Mesenchymal stem cell (in vitro differentiated cells and primary cell): ENCODE results near the gene SSTR3.

Experiments used
- DNase-seq: peaks from one replicate; pipeline ENCODE4 v3.0.0-alpha.2; 2013
- H2AFZ ChIP-seq: one replicate; pipeline ENCODE4 v1.6.1; 2013; ENCODE audit warnings: low read depth, mild to moderate bottlenecking, control low read depth, inconsistent platforms, low read length, moderate library complexity
- H2AK5ac ChIP-seq: 2 replicates; pipeline ENCODE4 v1.6.1; 2013; ENCODE audit warnings: low read length, moderate library complexity, mild to moderate bottlenecking, inconsistent platforms; ENCODE audit not compliant: severe bottlenecking
- H2BK120ac ChIP-seq: one replicate; pipeline ENCODE4 v1.6.1; 2013; ENCODE audit warnings: low read depth, mild to moderate bottlenecking, inconsistent platforms, low read length, moderate library complexity
- H2BK12ac ChIP-seq, 2 experiments: one replicate each; pipeline ENCODE4 v1.6.1; 2013; ENCODE audit warnings: inconsistent platforms in 2 of 2, low read length in 2 of 2, mild to moderate bottlenecking in 2 of 2, moderate library complexity in 2 of 2, control low read depth in 1 of 2
- H2BK15ac ChIP-seq: one replicate; pipeline ENCODE4 v1.6.1; 2013; ENCODE audit warnings: mild to moderate bottlenecking, low read depth, inconsistent platforms; ENCODE audit not compliant: poor library complexity, severe bottlenecking
- H2BK5ac ChIP-seq: 2 replicates; pipeline ENCODE4 v1.6.1; 2013; ENCODE audit warnings: low read depth, mild to moderate bottlenecking, low read length, control low read depth, inconsistent platforms; ENCODE audit not compliant: poor library complexity, severe bottlenecking
- H3K14ac ChIP-seq, 2 experiments: one replicate each; pipeline ENCODE4 v1.6.1; 2013; ENCODE audit warnings: inconsistent platforms in 2 of 2, low read length in 2 of 2, control low read depth in 1 of 2, mild to moderate bottlenecking in 1 of 2, moderate library complexity in 1 of 2
- H3K18ac ChIP-seq, 2 experiments: one replicate each; pipeline ENCODE4 v1.6.1; 2013; ENCODE audit warnings: inconsistent platforms in 2 of 2, low read length in 2 of 2, control low read depth in 1 of 2, low read depth in 1 of 2, mild to moderate bottlenecking in 1 of 2
- H3K23ac ChIP-seq, 2 experiments: one replicate each; pipeline ENCODE4 v1.6.1; 2013; ENCODE audit warnings: inconsistent platforms in 2 of 2, low read length in 2 of 2, mild to moderate bottlenecking in 2 of 2, moderate library complexity in 2 of 2, control low read depth in 1 of 2
- H3K27ac ChIP-seq: 2 replicates; pipeline ENCODE4 v1.5.1; 2013; ENCODE audit warnings: mild to moderate bottlenecking, moderate library complexity, low read length, control low read depth, inconsistent platforms; ENCODE audit not compliant: poor library complexity, severe bottlenecking
- H3K27me3 ChIP-seq, 2 experiments: 2 replicates each; pipeline versions ENCODE4 v1.6.1 to v1.7.0; 2013; ENCODE audit warnings: low read length in 2 of 2, mild to moderate bottlenecking in 2 of 2, moderate library complexity in 2 of 2, control low read depth in 1 of 2, inconsistent platforms in 1 of 2; ENCODE audit not compliant: control insufficient read depth in 1 of 2, insufficient read depth in 1 of 2
- H3K36me3 ChIP-seq, 2 experiments: 2 replicates each; pipeline versions ENCODE4 v1.6.1 to v1.7.0; 2013; ENCODE audit warnings: low read length in 2 of 2, control low read depth in 1 of 2, inconsistent platforms in 1 of 2, low read depth in 1 of 2, mild to moderate bottlenecking in 1 of 2; ENCODE audit not compliant: insufficient read depth in 2 of 2, control insufficient read depth in 1 of 2
- H3K4ac ChIP-seq, 2 experiments: one replicate each; pipeline ENCODE4 v1.6.1; 2013; ENCODE audit warnings: inconsistent platforms in 2 of 2, low read length in 2 of 2, mild to moderate bottlenecking in 2 of 2, moderate library complexity in 2 of 2, control low read depth in 1 of 2, low read depth in 1 of 2
- H3K4me1 ChIP-seq: 2 replicates; pipeline ENCODE4 v1.6.1; 2013; ENCODE audit warnings: low read depth, low read length, control low read depth; ENCODE audit not compliant: control insufficient read depth, insufficient read depth
- H3K4me2 ChIP-seq: 2 replicates; pipeline ENCODE4 v1.6.1; 2013; ENCODE audit warnings: low read length, mild to moderate bottlenecking, inconsistent platforms; ENCODE audit not compliant: poor library complexity, severe bottlenecking
- H3K4me3 ChIP-seq, 2 experiments: 2 replicates each; pipeline versions ENCODE4 v1.5.1 to v1.7.0; 2013; ENCODE audit warnings: low read length in 2 of 2, mild to moderate bottlenecking in 2 of 2, control low read depth in 1 of 2, low read depth in 1 of 2; ENCODE audit not compliant: insufficient read depth in 1 of 2
- H3K79me1 ChIP-seq: replicated peaks from 2 replicates; pipeline ENCODE4 v1.6.1; 2013; ENCODE audit warnings: mild to moderate bottlenecking, control low read depth, low read length, inconsistent platforms; ENCODE audit not compliant: poor library complexity, severe bottlenecking
- H3K9ac ChIP-seq: 2 replicates; pipeline ENCODE4 v1.7.0; 2013; ENCODE audit warnings: mild to moderate bottlenecking, low read length, moderate library complexity
- H3K9me3 ChIP-seq: 2 replicates; pipeline ENCODE4 v1.7.0; 2013; ENCODE audit warnings: mild to moderate bottlenecking, low read length; ENCODE audit not compliant: control insufficient read depth
- H4K8ac ChIP-seq: one replicate; pipeline ENCODE4 v1.6.1; 2013; ENCODE audit warnings: inconsistent platforms, mild to moderate bottlenecking, low read length, moderate library complexity
- H4K91ac ChIP-seq: one replicate; pipeline ENCODE4 v1.6.1; 2013; ENCODE audit warnings: mild to moderate bottlenecking, low read length, inconsistent platforms
- WGBS: methylation state at CpG from one replicate; pipeline ENCODE4 v1.1.7; 2013; ENCODE audit warnings: mixed read lengths; 5-methylcytosine and 5-hydroxymethylcytosine counted together

The SSTR3 gene

DNA sequence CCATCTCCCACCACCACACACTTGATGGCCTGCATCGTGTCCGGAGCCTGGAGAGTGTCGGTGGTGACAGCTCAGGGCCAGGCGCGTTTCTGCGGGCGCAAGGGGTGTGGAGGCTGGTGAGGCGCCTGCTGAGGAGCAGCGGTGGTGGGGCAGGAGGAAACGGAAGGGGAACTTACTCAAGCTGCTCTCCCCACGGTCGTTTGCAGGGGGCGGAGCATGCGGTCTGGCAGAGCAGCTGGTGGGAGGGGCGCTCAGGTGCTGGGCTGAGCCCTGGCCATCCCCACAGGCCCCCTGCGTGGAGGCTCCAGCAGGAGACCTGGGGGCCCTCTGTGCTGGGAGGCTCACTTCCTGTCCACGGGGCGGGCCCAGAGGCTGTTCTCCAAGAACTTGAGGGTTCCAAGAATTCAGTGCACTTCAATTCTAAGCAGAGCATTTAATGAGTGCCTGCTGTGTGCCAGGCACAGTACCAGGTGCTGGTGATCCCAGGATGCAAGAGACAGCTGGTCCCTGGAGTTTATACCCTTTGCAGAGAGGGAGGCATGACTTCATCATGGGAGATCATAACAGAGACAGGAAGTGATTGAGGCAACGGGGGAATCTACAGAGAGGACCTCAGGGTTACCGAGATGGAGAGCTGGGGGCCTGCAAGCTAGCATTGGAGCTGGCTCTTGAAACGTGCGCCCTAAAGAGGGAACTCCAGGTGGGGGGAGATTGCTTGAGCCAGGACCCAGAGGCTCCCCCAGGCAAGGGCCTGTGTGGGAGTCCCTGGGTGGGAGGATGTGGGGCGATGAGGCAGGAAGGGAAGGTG lies 32.0 kb upstream of the SSTR3 start, which contains the start of gene RAC2:
Gene RAC2, minus strand, starts transcription at position 156 of the 808 bp plus-strand sequence. Its CDS starts 121 bp downstream, at position 35.
- Histone ChIP-seq H3K27ac (no peak within 1 kb of the TSS), H3K27me3 (no peaks in the 10 kb centered on the region), H2AK5ac (peak within 1 kb of the TSS; percentile 43), H2BK120ac (peak within 1 kb of the TSS; percentile 69), H4K8ac (peak within 1 kb of the TSS; percentile 10), H3K4me3 (peak within 1 kb of the TSS; percentile 54 to 85), H3K9me3 (no peaks in the 10 kb centered on the region), H3K79me1 (peaks cover 8% of the 10 kb centered on the region), H3K36me3 (peaks cover 6 to 27% of the 10 kb centered on the region in 2 experiments), H3K4me2 (peak within 1 kb of the TSS; percentile 53), H3K18ac (peak within 1 kb of the TSS; percentile 79 to 88), H3K14ac (peak within 1 kb of the TSS in 1 of 2 experiments; percentile 84), H4K91ac (peak within 1 kb of the TSS; percentile 92), H3K4me1 (peaks cover 36% of the 10 kb centered on the region), H2BK15ac (peak within 1 kb of the TSS; percentile 75), H2BK12ac (peak within 1 kb of the TSS; percentile 80 to 95), H2BK5ac (no peak within 1 kb of the TSS), H2AFZ (no peak within 1 kb of the TSS), H3K23ac (peak within 1 kb of the TSS in 1 of 2 experiments; percentile 9), H3K4ac (peak within 1 kb of the TSS; percentile 69 to 89), H3K9ac (peak within 1 kb of the TSS; percentile 73)
- 17% methylated on average over 23 of the region's 23 CpGs for WGBS
- peak; percentile 72 for DNase-seq

DNA sequence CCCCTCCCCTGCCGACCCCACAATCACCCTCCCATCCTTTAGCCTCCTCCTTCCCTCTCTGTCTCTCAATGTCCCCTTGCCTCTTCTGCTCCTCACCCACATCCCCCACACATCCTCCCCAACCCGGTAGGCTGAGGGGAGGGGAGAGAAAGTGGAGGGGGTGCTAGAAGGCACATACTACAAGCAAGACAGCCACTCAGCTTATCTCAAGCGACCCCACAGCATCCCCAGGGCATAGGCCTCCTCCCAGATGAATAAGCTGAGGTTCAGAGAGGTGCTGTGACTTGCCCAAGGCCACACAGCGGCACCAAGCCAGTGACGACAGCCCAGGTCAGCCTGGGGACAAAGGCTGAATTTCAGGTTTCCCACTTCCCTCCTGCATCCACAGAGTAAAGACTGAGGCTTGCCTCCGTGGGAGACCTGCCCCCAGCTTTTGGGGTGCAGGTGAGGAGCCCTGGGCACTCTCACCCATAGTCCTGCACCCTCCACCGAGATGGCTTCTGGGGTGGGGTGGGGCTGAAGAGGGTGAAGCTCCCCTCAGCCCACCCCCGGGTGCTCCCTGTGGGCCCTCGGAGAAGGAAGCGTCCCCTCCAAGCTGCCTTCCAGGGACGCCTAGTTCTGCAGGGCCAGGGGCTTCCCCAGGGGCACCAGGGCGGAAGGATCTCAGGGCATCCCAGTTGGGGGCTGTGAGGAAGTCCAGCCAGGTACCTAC lies 31.3 kb upstream of the SSTR3 start:
- H3K27me3 ChIP-seq, result no peaks in the 10 kb centered on the region
- H4K8ac ChIP-seq, result peak overlapping the region; percentile 10
- H3K18ac ChIP-seq, result peak overlapping the region; percentile 79 to 88
- peaks cover 36% of the 10 kb centered on the region for H3K4me1 ChIP-seq
- no peak overlapping the region for H2BK5ac ChIP-seq
- peak overlapping the region; percentile 80 to 95 for H2BK12ac ChIP-seq
- H3K4ac ChIP-seq, result peak overlapping the region; percentile 69 to 89
- H3K9ac ChIP-seq, result peak overlapping the region; percentile 73
- peak overlapping the region; percentile 43 for H2AK5ac ChIP-seq
- no peak overlapping the region for H3K27ac ChIP-seq
- peak overlapping the region; percentile 92 for H4K91ac ChIP-seq
- H2BK15ac ChIP-seq, result peak overlapping the region; percentile 60
- H3K14ac ChIP-seq, result peak overlapping the region in 1 of 2 experiments; percentile 84
- no peaks in the 10 kb centered on the region for H3K9me3 ChIP-seq
- no peak for DNase-seq
- H3K4me3 ChIP-seq, result peak overlapping the region; percentile 54 to 85
- H3K23ac ChIP-seq, result no peak overlapping the region
- peak overlapping the region; percentile 53 for H3K4me2 ChIP-seq
- WGBS, result 64% methylated on average over 7 of the region's 12 CpGs
- H2BK120ac ChIP-seq, result peak overlapping the region; percentile 69
- H3K79me1 ChIP-seq, result peaks cover 10% of the 10 kb centered on the region
- H3K36me3 ChIP-seq, result peaks cover 6 to 32% of the 10 kb centered on the region in 2 experiments
- no peak overlapping the region for H2AFZ ChIP-seq

DNA sequence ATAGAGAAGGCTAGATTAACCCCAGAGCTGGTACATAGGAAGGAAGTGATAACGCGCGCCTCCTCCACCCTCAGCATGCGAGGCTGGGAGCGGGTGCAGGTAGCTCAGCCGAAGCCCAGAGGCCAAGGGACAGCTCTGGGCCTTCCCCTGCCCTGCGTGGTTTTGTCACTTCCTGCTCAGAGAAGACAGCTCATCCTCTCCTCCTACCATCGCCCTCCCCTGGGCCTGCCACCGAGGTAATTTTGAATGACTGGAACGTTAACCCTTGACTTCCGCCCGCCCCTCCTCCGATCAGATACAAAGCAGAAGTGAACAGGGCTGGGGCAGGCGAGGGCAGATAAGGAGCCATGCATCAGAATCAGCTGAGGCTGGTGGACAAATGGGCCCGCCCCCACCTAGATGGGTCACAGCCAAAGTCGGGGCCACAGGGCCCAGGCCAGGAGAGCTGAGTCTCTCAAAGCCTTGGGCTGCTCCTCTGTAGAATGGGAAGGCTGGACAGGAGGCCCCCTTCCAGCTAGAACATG lies 30.2 kb upstream of the SSTR3 start:
- Histone ChIP-seq H3K18ac (peak overlapping the region; percentile 45 to 79), H3K4me1 (peaks cover 40% of the 10 kb centered on the region), H3K4me3 (no peak overlapping the region), H2BK12ac (peak overlapping the region; percentile 6 to 60), H3K4ac (peak overlapping the region; percentile 66 to 86), H4K8ac (peak overlapping the region; percentile 83), H3K27me3 (no peaks in the 10 kb centered on the region), H3K9ac (no peak overlapping the region), H3K14ac (peak overlapping the region in 1 of 2 experiments; percentile 2), H3K79me1 (peaks cover 10% of the 10 kb centered on the region), H3K27ac (no peak overlapping the region), H4K91ac (peak overlapping the region; percentile 47), H2AFZ (no peak overlapping the region), H3K9me3 (no peaks in the 10 kb centered on the region), H2BK15ac (peak overlapping the region; percentile 56), H3K4me2 (peak overlapping the region; percentile 29), H2BK120ac (no peak overlapping the region), H3K36me3 (peaks cover 6 to 32% of the 10 kb centered on the region in 2 experiments), H2AK5ac (peak overlapping the region; percentile 19), H3K23ac (peak overlapping the region in 1 of 2 experiments; percentile 30), H2BK5ac (no peak overlapping the region)
- peak; percentile 60 for DNase-seq
- 24% methylated on average over 16 of the region's 16 CpGs for WGBS
